Fibroblast of lung (primary cell): Measurements from ENCODE around the gene STXBP2. TPM values are rescaled to one million over a fixed set of nuclear protein-coding genes. Genes with fewer than 3 reads are reported as not detected.

Source experiments
- DNase-seq, 2 donors: peaks; one replicate each; pipeline versions ENCODE4 v3.0.0 to v3.0.0-alpha.2; 2010; ENCODE audit warnings: low read depth in 2 of 2
- H2AFZ ChIP-seq: 2 replicates; pipeline ENCODE4 v1.5.1; 2012; ENCODE audit warnings: low read length, control low read depth, inconsistent platforms
- H3K27ac ChIP-seq: 2 replicates; pipeline ENCODE4 v1.5.1; 2011; ENCODE audit warnings: low read length, control low read depth; ENCODE audit not compliant: insufficient read depth
- H3K27me3 ChIP-seq: 2 replicates; pipeline ENCODE4 v1.5.1; 2011; ENCODE audit warnings: mild to moderate bottlenecking, low read length; ENCODE audit not compliant: control insufficient read depth, insufficient read depth
- H3K36me3 ChIP-seq: 2 replicates; pipeline ENCODE4 v1.5.1; 2011; ENCODE audit warnings: low read length; ENCODE audit not compliant: control insufficient read depth, insufficient read depth
- H3K4me1 ChIP-seq: 2 replicates; pipeline ENCODE4 v1.5.1; 2011; ENCODE audit warnings: low read length; ENCODE audit not compliant: control insufficient read depth, insufficient read depth; ENCODE audit errors: extremely low read depth
- H3K4me2 ChIP-seq: 2 replicates; pipeline ENCODE4 v1.5.1; 2011; ENCODE audit warnings: low read length, control low read depth; ENCODE audit not compliant: insufficient read depth; ENCODE audit errors: extremely low read depth
- H3K4me3 ChIP-seq, 4 experiments: fragments of 200-600 bp in 1 of 4; sonication (generic) in 1 of 4; replicated peaks in 1 of 4; 2 replicates each; pipeline ENCODE4 v1.5.1; 2011 to 2016; ENCODE audit warnings: low read length in 4 of 4, low read depth in 3 of 4, mild to moderate bottlenecking in 3 of 4, control low read depth in 2 of 4, inconsistent platforms in 1 of 4, mixed read lengths in 1 of 4; ENCODE audit not compliant: insufficient read depth in 1 of 4; ENCODE audit errors: control extremely low read depth in 1 of 4
- H3K79me2 ChIP-seq: 2 replicates; pipeline ENCODE4 v1.5.1; 2012; ENCODE audit warnings: mild to moderate bottlenecking, low read length, inconsistent platforms; ENCODE audit not compliant: control insufficient read depth, insufficient read depth
- H3K9ac ChIP-seq: 2 replicates; pipeline ENCODE4 v1.5.1; 2011; ENCODE audit warnings: mild to moderate bottlenecking, low read length, control low read depth; ENCODE audit not compliant: insufficient read depth
- H3K9me3 ChIP-seq: 2 replicates; pipeline ENCODE4 v1.5.1; 2012; ENCODE audit warnings: low read depth, low read length; ENCODE audit not compliant: control insufficient read depth, insufficient read depth
- H4K20me1 ChIP-seq: 2 replicates; pipeline ENCODE4 v1.5.1; 2011; ENCODE audit warnings: low read length; ENCODE audit not compliant: control insufficient read depth, insufficient read depth; ENCODE audit errors: extremely low read depth
- EZH2 ChIP-seq: IDR thresholded peaks from 2 replicates; pipeline ENCODE4 v1.5.1; 2012; ENCODE audit warnings: low read length, control low read depth, mild to moderate bottlenecking; ENCODE audit errors: missing control alignments
- polyA plus RNA-seq, 2 donors: library from polyadenylated mRNA; depleted of rRNA in 1 of 2; stranded (reverse) in 1 of 2; unstranded in 1 of 2; fragments of >200 nt; gene quantifications; 2 replicates each; pipeline ENCODE4 v1.2.1, GENCODE V29; 2011 to 2012; ENCODE audit warnings: missing spikeins in 1 of 2
- total RNA-seq: library from RNA; depleted of rRNA; stranded (reverse); fragments of >200 nt; gene quantifications from 2 replicates; pipeline ENCODE4 v1.2.1, GENCODE V29; 2014
- TF ChIP-seq, protein P1 (sequence below), 2 donors: IDR thresholded peaks in 1 of 2; conservative IDR thresholded peaks in 1 of 2; 1 replicate in 1 of 2; 2 replicates in 1 of 2; pipeline ENCODE4 v1.5.1; 2011 to 2012; ENCODE audit warnings: low read length in 2 of 2, control low read depth in 1 of 2, inconsistent platforms in 1 of 2, low read depth in 1 of 2, mild to moderate bottlenecking in 1 of 2

The STXBP2 gene
- total and polyA plus RNA-seq, 2 donors (not counting 1 experiment from before 2014, with no cell fraction given): 4.6 TPM

DNA sequence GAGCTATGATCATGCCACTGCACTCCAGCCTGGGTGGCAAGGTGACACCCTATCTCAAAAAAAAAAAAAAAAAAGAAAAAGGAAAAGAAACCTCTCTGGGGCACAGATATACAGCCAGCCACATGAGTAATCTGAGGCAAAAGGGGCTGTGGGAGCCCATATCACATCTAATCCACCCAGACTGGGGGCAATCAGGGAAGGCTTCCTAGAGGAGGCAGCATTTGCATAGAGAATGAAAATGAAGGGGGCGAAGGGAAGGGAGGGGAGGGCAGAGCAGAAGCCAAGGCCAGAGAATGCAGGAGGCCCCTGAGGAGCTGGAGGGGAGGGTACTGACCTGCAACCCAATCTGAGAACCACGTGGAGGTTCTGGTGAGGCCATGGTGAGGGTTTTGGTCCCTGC, 13.2 kb downstream of the STXBP2 start:
- Histone ChIP-seq H3K36me3 (no peaks in the 10 kb centered on the region), H4K20me1 (no peaks in the 10 kb centered on the region), H3K4me2 (no peak overlapping the region), H2AFZ (no peak overlapping the region), H3K27me3 (no peaks in the 10 kb centered on the region), H3K27ac (no peak overlapping the region), H3K79me2 (no peaks in the 10 kb centered on the region), H3K9ac (no peak overlapping the region), H3K4me3 (no peak overlapping the region), H3K9me3 (no peaks in the 10 kb centered on the region), H3K4me1 (peaks cover 3% of the 10 kb centered on the region)
- TF ChIP-seq, protein P1, sequence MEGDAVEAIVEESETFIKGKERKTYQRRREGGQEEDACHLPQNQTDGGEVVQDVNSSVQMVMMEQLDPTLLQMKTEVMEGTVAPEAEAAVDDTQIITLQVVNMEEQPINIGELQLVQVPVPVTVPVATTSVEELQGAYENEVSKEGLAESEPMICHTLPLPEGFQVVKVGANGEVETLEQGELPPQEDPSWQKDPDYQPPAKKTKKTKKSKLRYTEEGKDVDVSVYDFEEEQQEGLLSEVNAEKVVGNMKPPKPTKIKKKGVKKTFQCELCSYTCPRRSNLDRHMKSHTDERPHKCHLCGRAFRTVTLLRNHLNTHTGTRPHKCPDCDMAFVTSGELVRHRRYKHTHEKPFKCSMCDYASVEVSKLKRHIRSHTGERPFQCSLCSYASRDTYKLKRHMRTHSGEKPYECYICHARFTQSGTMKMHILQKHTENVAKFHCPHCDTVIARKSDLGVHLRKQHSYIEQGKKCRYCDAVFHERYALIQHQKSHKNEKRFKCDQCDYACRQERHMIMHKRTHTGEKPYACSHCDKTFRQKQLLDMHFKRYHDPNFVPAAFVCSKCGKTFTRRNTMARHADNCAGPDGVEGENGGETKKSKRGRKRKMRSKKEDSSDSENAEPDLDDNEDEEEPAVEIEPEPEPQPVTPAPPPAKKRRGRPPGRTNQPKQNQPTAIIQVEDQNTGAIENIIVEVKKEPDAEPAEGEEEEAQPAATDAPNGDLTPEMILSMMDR (conservative IDR thresholded peaks at IDR 0.05 in 1 of 2, IDR thresholded peaks at IDR 0.05 in 1 of 2; ENCODE audit: low read depth in 1 of 2, low read length in 2 of 2): no peak
- no peak for TF ChIP-seq EZH2
- DNase-seq: no peak

DNA sequence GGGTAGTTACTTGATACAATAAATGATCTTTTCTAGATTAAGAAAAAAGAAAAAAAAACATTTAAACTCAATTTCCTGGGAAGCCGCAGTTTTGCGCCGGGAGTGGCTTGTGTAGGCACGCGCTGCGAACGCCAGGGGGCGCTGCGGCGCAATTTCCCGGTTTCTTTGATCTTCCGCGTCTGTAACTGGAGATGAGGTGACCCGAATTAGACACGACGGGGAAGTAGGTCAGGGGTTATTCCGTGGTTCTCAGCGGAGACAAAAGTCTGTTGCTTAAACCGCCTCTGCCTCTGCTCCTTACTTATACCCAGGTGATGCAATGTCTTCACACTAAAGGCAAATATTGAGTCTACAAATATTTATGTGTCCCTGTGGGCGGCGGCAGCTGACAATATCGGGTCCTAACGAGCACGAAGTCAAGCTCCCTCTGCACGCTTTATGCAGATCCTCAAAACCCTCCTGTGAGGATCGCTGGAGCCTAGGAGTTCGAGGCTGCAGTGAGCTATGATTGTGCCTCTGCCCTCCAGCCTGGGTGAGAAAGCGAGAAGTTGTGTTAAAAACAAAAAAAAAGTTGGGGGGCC, 15.2 kb downstream of the STXBP2 start:
- Histone ChIP-seq H3K4me2 (peak overlapping the region; percentile 68), H3K9me3 (no peaks in the 10 kb centered on the region), H3K9ac (no peak overlapping the region), H3K79me2 (no peaks in the 10 kb centered on the region), H3K27me3 (no peaks in the 10 kb centered on the region), H3K4me1 (peaks cover 3% of the 10 kb centered on the region), H3K27ac (no peak overlapping the region), H3K4me3 (peak overlapping the region in 2 of 4 experiments; percentile 35 to 51), H2AFZ (peak overlapping the region; percentile 77), H3K36me3 (no peaks in the 10 kb centered on the region), H4K20me1 (no peaks in the 10 kb centered on the region)
- TF ChIP-seq EZH2: no peak
- TF ChIP-seq, protein P1 (conservative IDR thresholded peaks at IDR 0.05 in 1 of 2, IDR thresholded peaks at IDR 0.05 in 1 of 2; ENCODE audit: low read depth in 1 of 2, low read length in 2 of 2): peak; percentile 93 to 96
- DNase-seq: peak; percentile 45 to 87

DNA sequence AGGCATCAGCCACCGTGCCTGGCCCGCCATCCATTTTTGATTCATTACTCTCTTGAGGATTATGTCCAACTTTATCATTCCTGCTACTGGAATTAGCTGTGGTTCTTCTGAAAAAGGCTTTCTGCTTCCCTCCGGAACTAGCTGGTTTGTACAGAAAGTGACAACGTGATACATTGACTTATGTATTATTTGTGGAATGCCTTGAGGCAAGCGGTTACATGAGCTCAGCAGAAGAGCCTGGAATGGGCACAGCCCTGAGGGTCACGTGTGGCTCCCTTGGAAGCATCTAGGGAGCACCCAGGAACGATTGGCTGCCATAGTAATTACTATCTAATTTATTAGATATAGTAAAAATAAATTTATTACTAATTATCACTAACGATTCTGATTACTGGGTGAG, 17.5 kb downstream of the STXBP2 start:
- H3K9me3 ChIP-seq: no peaks in the 10 kb centered on the region
- no peak overlapping the region for H2AFZ ChIP-seq
- TF ChIP-seq, protein P1 (conservative IDR thresholded peaks at IDR 0.05 in 1 of 2, IDR thresholded peaks at IDR 0.05 in 1 of 2; ENCODE audit: low read depth in 1 of 2, low read length in 2 of 2): no peak
- no peak for TF ChIP-seq EZH2
- H3K4me2 ChIP-seq: no peak overlapping the region
- H3K27ac ChIP-seq: no peak overlapping the region
- peak in 1 of 2 donors; percentile 17 for DNase-seq
- no peak overlapping the region for H3K9ac ChIP-seq
- peaks cover 3% of the 10 kb centered on the region for H3K4me1 ChIP-seq
- H3K36me3 ChIP-seq: no peaks in the 10 kb centered on the region
- no peaks in the 10 kb centered on the region for H3K79me2 ChIP-seq
- no peak overlapping the region for H3K4me3 ChIP-seq
- no peaks in the 10 kb centered on the region for H4K20me1 ChIP-seq
- no peaks in the 10 kb centered on the region for H3K27me3 ChIP-seq
